Stimulated activated CD8-positive, alpha-beta memory T cell treated with anti-CD3 and anti-CD28 coated beads, Interleukin-4, amount 100 ng/mL, for 48 hours (primary cell): ENCODE measurements around the gene MPPED1.

Source experiments
- DNase-seq: peaks from one replicate; pipeline ENCODE4 v3.0.0-alpha.2; 2020

Gene MPPED1

DNA sequence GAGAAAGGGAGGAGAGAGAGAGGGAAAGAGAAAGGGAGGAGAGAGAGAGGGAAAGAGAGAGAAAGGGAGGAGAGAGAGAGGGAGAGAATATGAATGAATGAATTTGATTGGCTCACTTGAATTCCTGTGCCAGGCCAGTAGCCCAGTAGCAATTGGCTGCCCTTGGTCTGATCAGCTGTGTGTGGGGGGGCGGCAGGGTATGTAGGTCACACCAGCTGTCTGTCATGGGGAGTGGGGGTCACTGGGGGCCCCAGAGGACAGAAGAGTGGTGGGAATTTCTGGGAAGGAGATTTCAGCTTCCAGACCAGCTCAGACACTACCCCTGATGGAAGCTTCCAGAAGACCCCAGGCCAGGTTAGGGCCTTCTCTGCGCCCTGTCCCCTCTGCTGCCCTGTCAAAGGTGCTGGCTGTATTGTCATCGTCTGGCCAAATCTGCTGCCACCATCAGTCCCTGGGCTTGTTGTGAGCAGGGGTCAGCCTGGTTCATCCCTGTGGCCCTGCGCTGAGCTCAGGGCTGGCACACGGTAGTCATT, 21.1 kb downstream of the MPPED1 start:
- DNase-seq: no peak

DNA sequence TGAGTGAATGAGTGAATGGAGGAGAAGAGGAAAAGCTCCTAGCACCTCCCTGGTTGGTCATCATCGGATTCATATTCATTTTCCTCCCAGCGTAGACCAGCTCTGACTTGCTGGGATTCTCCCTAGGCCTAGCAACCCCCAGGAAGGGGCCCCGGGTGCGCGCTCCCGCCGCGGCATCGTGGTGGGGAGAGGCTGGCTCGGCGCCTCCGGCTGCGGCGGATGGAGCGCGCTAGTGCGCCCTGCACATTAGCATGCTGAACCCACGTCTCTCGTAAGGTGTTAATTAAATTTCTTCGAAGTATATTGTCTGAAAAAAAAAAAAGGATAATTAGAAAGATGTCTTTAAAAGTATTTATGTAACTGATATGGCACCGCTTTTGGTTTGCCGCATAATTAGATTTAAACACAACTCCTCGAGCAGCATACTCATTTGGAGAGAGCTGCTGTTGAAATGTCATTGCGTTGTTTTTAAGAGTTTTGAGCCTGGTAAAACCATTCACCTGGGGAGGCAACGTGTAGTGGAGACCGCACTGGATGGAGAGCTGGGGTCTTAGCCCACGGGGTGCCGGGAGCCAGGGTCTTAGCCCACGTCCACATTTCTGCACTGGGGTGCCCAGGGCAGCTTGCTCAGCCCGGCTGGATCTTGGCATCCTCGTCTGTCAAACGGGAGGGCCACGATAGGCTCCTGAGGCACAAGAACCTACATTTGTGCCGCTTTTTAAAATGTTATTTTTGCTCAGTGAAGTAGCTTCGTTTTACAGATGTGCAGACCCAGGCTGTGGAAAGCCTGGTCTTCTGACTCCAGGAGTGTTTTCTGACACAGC, 21.8 kb downstream of the MPPED1 start:
- no peak for DNase-seq

DNA sequence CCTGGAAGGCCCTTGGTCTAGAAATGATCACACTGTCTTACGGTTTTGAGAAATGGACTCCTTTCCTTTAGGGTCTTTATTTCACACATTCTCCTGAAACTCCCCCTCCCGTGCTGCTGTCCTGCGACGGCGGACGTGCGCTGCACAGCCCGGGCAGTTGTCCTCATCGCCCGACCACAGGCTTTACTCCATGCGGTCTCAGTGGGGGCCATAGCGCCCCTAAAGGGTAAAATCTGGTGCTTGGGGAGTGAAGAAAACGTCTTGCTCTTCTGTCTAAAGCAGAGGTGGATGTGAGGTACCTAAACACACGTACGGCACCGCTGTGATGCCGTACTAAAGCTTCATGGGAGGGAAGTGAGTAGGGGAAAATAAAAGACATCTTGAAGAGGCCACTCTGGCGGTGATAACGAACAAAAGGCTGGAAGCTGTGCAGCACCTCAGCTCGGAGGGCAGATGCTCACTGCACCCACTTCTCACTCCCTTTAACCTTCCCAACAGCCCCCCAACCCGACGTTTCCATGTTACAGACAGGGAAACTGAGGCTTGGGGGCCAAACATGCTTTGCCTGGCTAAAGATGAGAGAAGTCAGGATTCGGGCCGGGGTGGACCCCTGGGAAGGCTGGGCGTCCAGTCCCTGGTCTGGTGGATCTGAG, 22.6 kb downstream of the MPPED1 start:
- DNase-seq: no peak

DNA sequence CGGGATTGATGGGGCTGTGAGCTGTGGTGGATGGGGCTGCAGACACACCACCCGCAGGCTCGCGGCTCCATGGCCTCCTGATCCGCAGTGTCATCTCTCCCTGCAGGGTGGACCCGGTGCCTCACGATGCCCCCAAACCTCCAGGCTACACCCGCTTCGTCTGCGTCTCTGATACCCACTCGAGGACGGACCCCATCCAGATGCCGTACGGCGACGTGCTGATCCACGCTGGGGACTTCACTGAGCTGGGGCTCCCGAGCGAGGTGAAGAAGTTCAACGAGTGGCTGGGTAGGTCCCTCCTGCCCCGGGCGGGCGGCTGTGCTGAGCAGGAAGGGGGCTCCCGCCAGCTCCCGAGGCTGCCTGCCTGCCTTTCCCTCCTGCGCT, 23.1 kb downstream of the MPPED1 start:
- DNase-seq: no peak

GRCh38 chr22:43435851-43436811, 24.3 kb downstream of the MPPED1 start:
- no peak for DNase-seq

DNA sequence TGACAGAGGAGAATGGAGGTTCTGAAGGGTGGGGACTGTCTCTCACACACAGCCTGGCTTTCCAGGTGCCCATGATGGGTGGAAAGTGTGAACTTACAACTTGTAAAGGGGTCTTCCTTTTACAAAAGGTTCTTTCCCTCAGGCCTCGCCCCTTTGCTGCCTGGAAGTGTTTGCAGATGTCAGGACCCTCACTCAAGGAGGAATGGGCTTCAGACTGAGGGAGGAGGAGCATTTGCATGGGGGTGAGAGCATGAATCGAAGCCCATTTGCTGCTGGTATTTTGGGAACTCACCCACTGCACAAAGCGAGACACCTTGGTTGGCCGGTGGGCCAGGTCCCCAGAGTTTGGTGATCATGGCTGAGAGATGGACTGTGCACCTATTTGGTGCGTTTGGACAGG, 25.1 kb downstream of the MPPED1 start:
- DNase-seq: no peak

DNA sequence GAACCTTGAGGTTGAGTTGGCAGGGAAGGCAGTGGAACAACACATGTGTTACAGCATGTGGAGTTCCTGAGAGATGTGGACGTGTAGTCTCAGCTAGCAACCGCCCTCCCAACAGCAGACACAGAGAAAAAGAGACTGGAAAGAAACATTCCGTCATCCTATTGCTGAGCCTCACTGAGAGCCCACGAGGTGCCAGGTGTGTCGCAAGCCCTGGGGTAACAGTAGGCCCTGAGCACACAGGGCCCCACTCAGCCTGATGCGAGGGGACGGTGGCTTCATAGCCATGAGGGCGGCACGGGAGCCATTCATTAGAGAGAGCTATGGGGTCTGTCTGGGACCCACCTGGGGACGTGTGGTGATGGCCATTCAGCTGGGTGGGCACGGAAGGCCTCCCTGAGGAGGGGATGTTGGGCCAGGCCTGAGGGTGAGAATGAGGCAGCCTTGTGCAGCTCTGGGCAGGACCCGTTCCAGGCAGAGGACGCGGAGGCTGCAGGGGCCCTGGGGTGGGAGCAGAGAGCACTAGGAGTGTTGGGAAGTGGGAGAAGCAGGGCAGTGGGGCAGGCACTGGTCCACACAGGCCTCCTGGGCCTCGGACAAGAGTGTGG, 26.2 kb downstream of the MPPED1 start:
- DNase-seq: no peak

DNA sequence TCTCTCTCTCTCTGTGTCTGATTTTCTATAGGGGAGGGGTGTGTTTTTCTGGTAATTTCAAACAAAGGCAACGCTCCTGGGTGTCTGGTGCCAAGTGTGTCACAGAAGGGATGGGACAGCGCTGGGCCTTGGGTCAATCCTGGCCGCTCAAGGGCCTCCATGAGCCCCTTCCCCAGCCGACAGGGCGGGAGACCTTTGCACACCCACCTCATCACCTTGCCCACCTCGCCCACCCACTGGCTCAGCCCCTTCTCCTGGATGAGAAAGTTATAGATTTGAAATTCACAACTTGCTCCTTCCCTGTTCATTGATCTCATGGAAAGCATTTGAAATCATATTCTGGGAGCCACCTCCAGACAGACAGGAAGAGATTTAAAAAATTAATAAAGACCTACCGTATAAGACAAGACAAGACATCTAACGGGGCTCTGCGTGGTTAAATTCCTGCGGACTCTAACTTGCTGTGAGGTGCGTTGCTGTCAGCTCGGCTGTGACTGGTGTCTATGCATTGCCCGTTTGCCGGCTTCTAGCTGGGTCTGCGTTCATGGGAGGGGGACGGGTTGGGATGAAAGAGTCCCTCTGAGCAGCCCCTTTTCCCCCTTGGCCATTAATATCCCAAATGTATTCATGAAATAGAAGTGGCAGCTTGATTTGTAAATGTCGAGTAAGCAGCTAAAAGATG, 27.0 kb downstream of the MPPED1 start:
- DNase-seq: no peak

GRCh38 chr22:43439368-43440103, 27.7 kb downstream of the MPPED1 start:
- DNase-seq: no peak

DNA sequence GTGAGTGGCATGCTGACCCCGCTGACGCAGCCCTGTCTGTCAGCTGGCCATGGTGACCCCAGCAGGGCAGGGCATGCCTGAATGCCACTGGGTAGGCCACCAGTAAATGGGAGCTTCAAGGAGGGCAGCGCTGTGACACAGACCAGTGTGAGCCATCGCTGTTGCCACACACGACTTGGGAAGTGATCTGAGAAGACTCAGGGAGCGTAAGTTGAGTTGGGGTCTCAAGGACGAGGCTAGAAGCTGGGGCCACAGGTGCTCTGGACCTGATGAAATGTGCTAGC, 28.2 kb downstream of the MPPED1 start:
- no peak for DNase-seq

DNA sequence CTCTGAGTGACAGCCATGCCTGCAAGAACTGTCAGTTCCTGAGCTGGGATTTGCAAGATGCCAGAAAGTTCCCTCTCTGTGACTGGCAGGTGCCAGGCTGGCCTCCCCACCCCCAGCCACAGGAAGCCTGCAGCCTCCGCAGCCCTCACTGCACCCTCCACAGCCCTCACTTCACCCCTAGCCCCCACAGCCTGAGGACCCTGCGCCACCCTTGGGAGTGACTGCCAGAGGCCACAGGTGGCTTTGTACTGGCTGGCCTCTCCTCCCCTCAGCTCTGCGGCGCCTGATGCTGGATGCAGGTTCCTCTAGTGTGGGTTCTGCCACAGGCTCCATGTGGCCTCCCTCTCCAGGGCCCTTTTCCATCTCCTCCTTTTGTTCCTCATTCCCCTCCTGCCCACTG, 28.7 kb downstream of the MPPED1 start:
- no peak for DNase-seq

DNA sequence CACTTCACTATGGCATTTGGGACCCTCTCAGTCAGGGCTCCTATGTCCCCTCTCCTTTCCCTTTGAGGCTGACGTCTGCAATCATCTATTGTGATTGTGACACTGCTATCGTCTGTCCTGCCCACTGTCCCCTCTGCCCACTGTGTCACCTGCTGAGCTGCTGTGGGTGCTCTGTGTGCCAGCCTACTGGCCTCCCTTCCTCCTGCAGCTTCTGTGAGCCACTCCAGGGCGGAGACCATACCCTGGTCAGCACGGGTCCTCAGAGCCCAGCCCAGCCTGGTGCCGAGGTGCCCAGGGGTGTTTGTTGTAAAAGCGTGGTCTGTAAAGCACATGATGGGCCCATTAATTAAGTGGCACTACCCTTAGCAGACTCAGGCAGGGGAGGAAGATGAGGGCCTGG, 29.4 kb downstream of the MPPED1 start:
- DNase-seq: no peak

GRCh38 chr22:43441751-43442150, 29.9 kb downstream of the MPPED1 start:
- no peak for DNase-seq

DNA sequence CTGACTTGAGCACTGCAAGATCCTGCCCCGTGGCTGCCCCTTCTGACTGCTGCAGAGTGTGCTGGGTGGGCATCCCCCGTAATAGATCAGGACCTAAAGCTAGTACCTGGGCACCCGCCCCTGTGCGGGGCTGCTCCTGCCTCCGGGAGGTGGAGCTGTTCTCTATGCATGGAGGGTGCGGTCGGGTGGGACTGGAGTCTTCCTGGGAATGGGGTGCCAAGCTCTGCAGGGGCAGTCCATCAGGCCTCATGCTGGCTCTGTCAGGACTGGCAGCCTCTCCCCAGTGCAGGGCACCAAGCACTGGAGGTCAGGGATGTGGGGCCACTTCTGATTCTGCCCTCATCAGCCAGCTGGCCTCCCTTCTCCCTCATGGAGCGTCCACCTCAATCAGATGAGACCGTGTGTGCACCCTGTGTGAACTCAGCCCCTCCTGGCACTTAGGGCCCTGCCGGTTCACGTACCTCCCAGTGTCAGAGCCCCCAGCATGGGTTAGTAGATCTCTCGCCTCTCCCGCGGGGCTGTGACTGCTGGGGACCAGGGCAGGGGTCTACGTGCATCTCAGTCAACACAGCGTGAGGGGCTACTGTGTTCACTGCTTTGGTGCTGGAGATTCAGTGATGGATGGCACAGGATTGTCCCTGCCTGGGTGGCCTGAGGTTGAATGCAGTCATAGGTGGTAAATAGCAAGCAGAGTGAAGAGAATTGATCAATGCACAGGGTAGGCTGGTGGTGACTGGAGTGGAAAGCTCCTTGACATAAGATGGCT, 30.8 kb downstream of the MPPED1 start:
- no peak for DNase-seq

DNA sequence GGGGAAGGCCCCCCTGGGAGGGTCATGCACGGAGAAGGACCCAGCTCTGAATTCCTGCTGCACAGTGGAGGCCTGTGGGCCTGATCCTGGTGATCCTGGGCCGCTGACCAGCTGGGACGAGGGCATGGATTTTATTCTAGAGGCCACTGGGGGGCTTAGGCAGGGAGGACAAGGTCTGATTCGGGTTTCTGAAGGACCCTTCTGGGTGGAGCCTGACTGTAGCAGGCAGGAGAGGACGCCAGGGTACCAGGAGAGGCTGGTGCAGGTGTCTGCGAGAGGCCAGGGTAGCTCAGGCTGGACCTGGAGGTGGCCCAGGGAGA, 31.3 kb downstream of the MPPED1 start:
- no peak for DNase-seq

- DNase-seq: no peak
These were observed 34.4 kb downstream of the MPPED1 start for GRCh38 chr22:43446037-43446803.

DNA sequence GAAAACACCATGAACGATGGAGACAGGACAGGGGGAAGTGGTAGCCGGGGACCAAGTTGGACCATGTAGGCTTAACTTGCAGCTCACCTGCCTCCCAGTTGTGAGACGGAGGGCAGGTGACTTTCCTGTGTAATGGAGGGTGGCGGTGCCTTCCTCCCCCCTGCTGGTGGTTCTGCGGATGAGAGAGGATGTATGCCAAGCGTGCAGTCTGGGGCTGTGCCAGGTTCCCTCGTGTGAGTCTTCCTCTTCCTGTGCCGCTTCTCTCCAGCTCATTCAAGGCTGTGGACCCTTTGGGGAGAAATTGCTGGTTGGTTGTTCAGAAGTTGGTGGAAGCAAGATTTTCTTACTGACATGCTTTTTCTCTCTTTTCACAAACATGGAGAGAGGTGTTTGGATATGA, 35.1 kb downstream of the MPPED1 start:
- DNase-seq: no peak

DNA sequence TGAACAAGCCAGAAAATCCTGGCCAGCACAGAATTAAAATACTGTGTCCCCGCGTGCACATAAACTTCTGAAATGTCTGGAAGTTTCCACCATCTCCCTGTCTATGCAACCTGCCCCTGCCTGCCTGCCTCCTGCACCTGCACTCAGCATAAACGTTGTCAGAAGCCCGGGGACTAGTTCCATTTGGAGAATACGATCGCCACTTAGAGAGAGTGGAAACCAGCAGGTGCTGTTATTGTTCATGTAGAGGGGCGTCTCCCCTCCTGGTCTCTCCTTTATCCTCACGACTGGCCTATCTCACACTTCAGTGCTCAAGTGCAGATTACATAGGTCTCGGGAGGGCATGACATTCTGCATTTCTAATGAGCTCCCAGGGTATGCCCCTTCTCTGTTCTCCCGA, 35.6 kb downstream of the MPPED1 start:
- no peak for DNase-seq

DNA sequence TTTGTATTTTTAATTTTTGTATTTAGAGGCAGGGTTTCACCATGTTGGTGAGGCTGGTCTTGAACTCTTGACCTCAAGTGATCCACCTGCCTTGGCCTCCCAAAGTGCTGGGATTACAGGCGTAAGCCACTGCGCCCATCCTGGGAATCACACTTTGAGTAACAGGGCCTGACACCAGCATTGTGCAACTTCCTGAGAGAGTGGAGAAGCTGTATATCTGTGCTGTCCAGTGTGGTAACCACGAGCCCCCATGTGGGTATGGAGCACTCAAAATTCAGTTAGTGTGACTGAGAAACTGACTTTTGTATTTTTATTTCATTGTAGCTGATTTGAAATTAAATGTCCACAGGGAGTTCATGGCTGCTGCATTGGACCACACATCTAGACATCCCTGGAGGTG, 36.2 kb downstream of the MPPED1 start:
- DNase-seq: no peak

GRCh38 chr22:43449205-43449830, 37.5 kb downstream of the MPPED1 start:
- no peak for DNase-seq
